Epithelial cell of proximal tubule (primary cell): ENCODE data around the gene MTCL1. TPM values are rescaled to one million over a fixed set of nuclear protein-coding genes. Genes with fewer than 3 reads are reported as not detected.

Source experiments
- DNase-seq: peaks from one replicate; pipeline ENCODE4 v3.0.0-alpha.2; 2011; ENCODE audit warnings: low read depth
- H3K4me3 ChIP-seq: 2 replicates; pipeline ENCODE4 v1.5.1; 2011; ENCODE audit warnings: low read depth, mild to moderate bottlenecking, low read length
- total RNA-seq: library from RNA; depleted of rRNA; stranded (reverse); fragments of >200 nt; gene quantifications from 2 replicates; pipeline ENCODE4 v1.2.3, GENCODE V29; 2015
- TF ChIP-seq, protein P1 (sequence below): conservative IDR thresholded peaks from 2 replicates; pipeline ENCODE4 v1.5.1; 2012; ENCODE audit warnings: low read depth, mild to moderate bottlenecking, low read length

Gene MTCL1
- total RNA-seq, 1 donor from 2014 or later = 60.1 TPM

DNA sequence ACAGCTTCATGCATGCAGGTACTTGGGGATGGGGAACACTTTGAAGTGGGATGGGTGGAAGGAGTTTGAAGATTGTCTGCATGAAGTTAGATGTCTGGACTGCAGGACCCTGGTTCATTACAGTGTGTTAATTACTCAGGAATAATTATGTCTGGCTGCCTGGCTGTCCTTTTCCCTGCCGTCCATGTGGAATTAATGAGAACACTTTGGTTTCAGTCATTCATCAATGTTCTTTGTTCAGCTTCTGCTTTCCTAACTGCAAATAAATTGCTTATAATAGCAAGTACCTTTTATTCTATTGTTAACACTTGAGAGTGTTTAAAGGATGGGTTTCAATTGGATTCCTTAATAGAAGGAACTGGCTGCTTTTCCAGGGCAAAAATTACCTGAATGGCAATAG lies 35.8 kb downstream of the MTCL1 start:
- TF ChIP-seq, protein P1, sequence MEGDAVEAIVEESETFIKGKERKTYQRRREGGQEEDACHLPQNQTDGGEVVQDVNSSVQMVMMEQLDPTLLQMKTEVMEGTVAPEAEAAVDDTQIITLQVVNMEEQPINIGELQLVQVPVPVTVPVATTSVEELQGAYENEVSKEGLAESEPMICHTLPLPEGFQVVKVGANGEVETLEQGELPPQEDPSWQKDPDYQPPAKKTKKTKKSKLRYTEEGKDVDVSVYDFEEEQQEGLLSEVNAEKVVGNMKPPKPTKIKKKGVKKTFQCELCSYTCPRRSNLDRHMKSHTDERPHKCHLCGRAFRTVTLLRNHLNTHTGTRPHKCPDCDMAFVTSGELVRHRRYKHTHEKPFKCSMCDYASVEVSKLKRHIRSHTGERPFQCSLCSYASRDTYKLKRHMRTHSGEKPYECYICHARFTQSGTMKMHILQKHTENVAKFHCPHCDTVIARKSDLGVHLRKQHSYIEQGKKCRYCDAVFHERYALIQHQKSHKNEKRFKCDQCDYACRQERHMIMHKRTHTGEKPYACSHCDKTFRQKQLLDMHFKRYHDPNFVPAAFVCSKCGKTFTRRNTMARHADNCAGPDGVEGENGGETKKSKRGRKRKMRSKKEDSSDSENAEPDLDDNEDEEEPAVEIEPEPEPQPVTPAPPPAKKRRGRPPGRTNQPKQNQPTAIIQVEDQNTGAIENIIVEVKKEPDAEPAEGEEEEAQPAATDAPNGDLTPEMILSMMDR = no peak
- no peak overlapping the region for H3K4me3 ChIP-seq
- DNase-seq = no peak

DNA sequence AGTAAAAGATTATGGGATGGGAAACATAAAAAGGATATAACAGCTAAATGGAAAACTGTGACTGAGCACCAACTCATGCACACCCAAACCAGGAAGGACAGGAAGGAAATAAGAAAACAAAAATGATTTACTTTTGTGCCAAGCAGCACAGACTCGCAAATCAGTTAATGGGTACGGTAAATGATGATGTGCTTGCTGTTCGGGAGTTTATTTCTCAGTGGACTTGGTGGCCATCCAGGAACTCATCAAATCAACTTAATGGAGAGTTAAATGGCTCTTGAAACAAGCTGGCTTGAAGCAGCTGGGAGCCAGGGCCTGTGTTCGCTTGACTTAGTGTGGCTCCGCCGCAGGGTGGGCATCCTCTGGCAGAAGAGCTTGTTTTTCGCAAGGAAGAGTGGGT lies 36.2 kb downstream of the MTCL1 start:
- DNase-seq = no peak
- no peak overlapping the region for H3K4me3 ChIP-seq
- TF ChIP-seq, protein P1 = no peak

DNA sequence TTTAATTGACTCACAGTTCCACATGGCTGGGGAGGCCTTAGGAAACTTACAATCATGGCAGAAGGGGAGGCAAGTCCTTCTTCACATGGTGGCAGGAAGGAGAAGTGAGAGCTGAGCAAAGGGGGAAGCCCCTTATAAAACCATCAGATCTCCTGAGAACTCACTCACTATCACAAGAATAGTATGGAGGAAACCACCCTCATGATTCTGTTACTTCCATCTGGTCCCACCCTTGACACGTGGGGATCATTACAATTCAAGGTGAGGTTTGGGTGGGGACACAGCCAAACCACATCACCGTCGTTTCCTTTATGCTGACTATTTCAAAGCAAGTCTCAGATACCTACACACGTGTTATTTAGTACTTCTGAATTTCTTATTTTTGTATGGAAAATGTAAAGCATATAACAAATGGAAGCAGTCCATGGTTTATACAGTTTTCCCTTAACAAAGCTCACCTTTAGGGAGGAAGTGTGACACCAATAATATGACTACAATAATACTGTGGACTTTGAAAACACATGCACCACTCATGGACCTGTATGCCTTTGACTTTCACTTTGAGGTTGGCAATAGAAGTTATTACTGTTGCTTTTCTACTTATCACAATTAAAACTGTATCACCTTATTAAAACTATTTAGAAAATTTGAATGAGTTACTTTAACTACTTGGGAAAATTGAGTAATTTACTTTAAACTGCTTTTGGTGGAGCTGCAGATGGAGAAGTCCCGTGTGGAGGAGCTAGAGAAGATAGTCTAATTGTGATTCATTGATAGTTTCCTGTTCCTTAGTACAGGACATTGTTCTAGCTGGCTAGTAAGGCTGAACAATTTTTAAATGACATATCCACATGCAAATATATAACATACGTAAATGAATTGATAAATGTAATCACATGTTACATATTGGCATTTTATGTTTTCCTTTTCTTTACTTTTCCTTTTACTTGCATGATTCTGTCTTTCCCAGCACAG lies 37.3 kb downstream of the MTCL1 start:
- TF ChIP-seq, protein P1 = no peak
- H3K4me3 ChIP-seq = no peak overlapping the region
- DNase-seq = no peak

DNA sequence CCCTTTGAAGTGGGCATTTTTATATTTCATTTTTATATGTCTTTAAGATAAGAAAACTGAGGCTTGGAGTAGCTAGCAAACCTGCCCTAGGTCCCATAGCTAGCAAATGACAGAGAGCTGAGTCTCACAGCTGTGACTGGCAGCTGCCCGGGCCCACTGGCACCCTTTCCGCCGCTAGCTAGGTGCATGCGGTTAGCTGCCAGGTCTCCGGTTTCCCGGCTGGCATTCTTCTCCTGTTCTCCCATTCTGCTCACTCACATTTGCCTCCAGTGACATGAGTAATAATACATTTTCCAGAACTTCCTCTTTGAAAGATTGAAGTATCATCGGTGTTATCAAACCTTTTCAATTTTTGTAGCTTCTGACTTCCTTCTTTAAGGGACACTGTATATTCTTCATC lies 38.7 kb downstream of the MTCL1 start:
- TF ChIP-seq, protein P1 = no peak
- no peak overlapping the region for H3K4me3 ChIP-seq
- no peak for DNase-seq

DNA sequence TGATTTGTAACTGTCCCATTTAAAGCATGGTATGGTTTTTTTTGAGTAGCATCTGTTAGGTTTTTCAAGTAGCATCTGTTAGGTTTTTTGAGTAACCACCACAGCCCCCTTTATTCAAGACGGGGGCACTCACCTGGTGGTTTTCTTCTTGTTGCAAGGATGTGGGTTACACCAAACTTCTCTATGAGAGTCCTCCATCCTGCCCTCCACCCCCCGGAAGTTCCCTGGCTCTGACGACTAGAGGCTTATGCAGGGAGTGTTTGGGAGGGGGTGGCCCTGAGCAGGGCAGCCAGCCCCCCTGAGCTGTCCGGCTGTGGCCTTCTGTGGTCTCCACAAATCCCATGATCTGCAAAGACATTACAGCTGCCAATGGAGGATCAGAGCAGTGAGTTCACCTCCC lies 39.3 kb downstream of the MTCL1 start:
- TF ChIP-seq, protein P1 = no peak
- no peak for DNase-seq
- H3K4me3 ChIP-seq = no peak overlapping the region

DNA sequence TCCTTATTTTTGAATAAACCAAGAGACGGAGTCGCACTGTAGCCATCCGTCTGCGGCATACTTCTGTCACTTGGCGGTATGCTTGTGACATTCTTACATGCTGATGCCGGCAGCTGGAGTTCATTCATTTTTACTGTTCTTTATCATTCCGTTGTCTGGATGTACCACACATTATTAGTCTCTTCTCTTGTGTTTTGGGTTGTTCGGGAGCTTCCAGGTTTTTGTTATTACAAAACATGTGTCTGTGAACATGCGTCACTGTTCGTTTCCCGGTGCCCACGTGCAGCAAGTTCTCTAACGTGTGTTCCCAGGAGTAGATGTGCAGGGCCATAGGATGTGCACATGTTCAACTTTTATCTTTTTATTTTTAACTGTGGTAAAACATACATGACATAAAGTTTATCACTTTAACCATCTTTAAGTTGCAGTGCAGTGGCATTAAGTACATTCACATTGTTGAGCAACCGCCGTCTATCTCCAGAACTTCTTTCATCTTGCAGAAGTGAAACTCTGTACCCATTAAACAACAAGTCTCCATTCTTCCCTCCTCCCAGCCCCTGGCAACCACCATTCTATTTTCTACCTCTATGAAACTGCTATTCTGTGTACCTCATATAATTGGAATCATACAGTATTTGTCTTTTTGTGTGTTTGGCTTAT lies 40.1 kb downstream of the MTCL1 start:
- TF ChIP-seq, protein P1 = no peak
- no peak overlapping the region for H3K4me3 ChIP-seq

More for the DNA sequence above, 40.1 kb downstream of the MTCL1 start:
- no peak for DNase-seq
